ENCODE data around the gene LYPD8. TPM values are rescaled to one million over a fixed set of nuclear protein-coding genes. Genes with fewer than 3 reads are reported as not detected.

The LYPD8 gene
- total RNA-seq, 1 experiment from 2014 or later: not detected

GRCh38 chr1:248756636-248757035, 1.1 kb upstream of the LYPD8 start:
- no peaks in the 10 kb centered on the region for H3K36me3 Mint-ChIP-seq (ENCODE audit: insufficient read depth, unreplicated experiment)

GRCh38 chr1:248756151-248756550, 592 bp upstream of the LYPD8 start:
- intact Hi-C loops (cut with micrococcal nuclease): no loop called here

More at GRCh38 chr1:248756636-248757035, 1.1 kb upstream of the LYPD8 start:
- no peak for TF ChIP-seq CTCF (IDR thresholded peaks at IDR 0.05; ENCODE audit: unreplicated experiment)
- intact Hi-C loops (cut with micrococcal nuclease): no loop called here
- H3K9me3 Mint-ChIP-seq (ENCODE audit: unreplicated experiment): no peaks in the 10 kb centered on the region
- no peak overlapping the region for H3K27ac Mint-ChIP-seq (ENCODE audit: low read depth, unreplicated experiment)
- CTCF ChIA-PET: no interaction called here
- H3K4me3 Mint-ChIP-seq (ENCODE audit: unreplicated experiment): no peak overlapping the region
- POLR2A ChIA-PET: no interaction called here
- no peak for DNase-seq (ENCODE audit: unreplicated experiment)
- H3K27me3 Mint-ChIP-seq (ENCODE audit: insufficient read depth, unreplicated experiment): no peaks in the 10 kb centered on the region
- H3K4me1 Mint-ChIP-seq (ENCODE audit: insufficient read depth, unreplicated experiment): no peaks in the 10 kb centered on the region
- BruUV-seq (replicated peaks): no TSS peak

GRCh38 chr1:248753708-248754280, 1.8 kb downstream of the LYPD8 start:
- TF ChIP-seq CTCF (IDR thresholded peaks at IDR 0.05; ENCODE audit: unreplicated experiment): no peak
- intact Hi-C loops (cut with micrococcal nuclease): no loop called here
- peaks cover 4% of the 10 kb centered on the region for H3K36me3 Mint-ChIP-seq (ENCODE audit: insufficient read depth, unreplicated experiment)
- ChIA-PET POLR2A (no interaction called here), CTCF (no interaction called here)
- DNase-seq (ENCODE audit: unreplicated experiment): no peak
- H3K4me1 Mint-ChIP-seq (ENCODE audit: insufficient read depth, unreplicated experiment): peaks cover 9% of the 10 kb centered on the region
- H3K9me3 Mint-ChIP-seq (ENCODE audit: unreplicated experiment): no peaks in the 10 kb centered on the region
- no TSS peak for BruUV-seq (replicated peaks)
- H3K27me3 Mint-ChIP-seq (ENCODE audit: insufficient read depth, unreplicated experiment): no peaks in the 10 kb centered on the region
- H3K27ac Mint-ChIP-seq (ENCODE audit: low read depth, unreplicated experiment): no peak overlapping the region
- no peak overlapping the region for H3K4me3 Mint-ChIP-seq (ENCODE audit: unreplicated experiment)

More at GRCh38 chr1:248756151-248756550, 592 bp upstream of the LYPD8 start:
- CTCF ChIA-PET: no interaction called here
- POLR2A ChIA-PET: interaction anchor here (1.0 kb wide), 1 partner anchor 16 kb away, joined by 3 read pairs; no protein-coding TSS in a partner anchor
- H3K4me1 Mint-ChIP-seq (ENCODE audit: insufficient read depth, unreplicated experiment): no peaks in the 10 kb centered on the region
- no peak for DNase-seq (ENCODE audit: unreplicated experiment)
- no peak overlapping the region for H3K4me3 Mint-ChIP-seq (ENCODE audit: unreplicated experiment)
- no peak for TF ChIP-seq CTCF (IDR thresholded peaks at IDR 0.05; ENCODE audit: unreplicated experiment)
- no peak overlapping the region for H3K27ac Mint-ChIP-seq (ENCODE audit: low read depth, unreplicated experiment)
- BruUV-seq (replicated peaks): no TSS peak
- no peaks in the 10 kb centered on the region for H3K9me3 Mint-ChIP-seq (ENCODE audit: unreplicated experiment)
- no peaks in the 10 kb centered on the region for H3K27me3 Mint-ChIP-seq (ENCODE audit: insufficient read depth, unreplicated experiment)
- H3K36me3 Mint-ChIP-seq (ENCODE audit: insufficient read depth, unreplicated experiment): no peaks in the 10 kb centered on the region

GRCh38 chr1:248753029-248753594, 2.4 kb downstream of the LYPD8 start:
- POLR2A ChIA-PET: no interaction called here
- Mint-ChIP-seq H3K4me1 (ENCODE audit: insufficient read depth, unreplicated experiment) (peaks cover 9% of the 10 kb centered on the region), H3K36me3 (ENCODE audit: insufficient read depth, unreplicated experiment) (peaks cover 6% of the 10 kb centered on the region), H3K4me3 (ENCODE audit: unreplicated experiment) (no peak overlapping the region), H3K27ac (ENCODE audit: low read depth, unreplicated experiment) (no peak overlapping the region), H3K9me3 (ENCODE audit: unreplicated experiment) (no peaks in the 10 kb centered on the region), H3K27me3 (ENCODE audit: insufficient read depth, unreplicated experiment) (no peaks in the 10 kb centered on the region)
- no TSS peak for BruUV-seq (replicated peaks)
- no peak for TF ChIP-seq CTCF (IDR thresholded peaks at IDR 0.05; ENCODE audit: unreplicated experiment)
- CTCF ChIA-PET: no interaction called here
- intact Hi-C loops (cut with micrococcal nuclease): no loop called here
- no peak for DNase-seq (ENCODE audit: unreplicated experiment)

Data from MCF 10A (cell line).